ENCODE data around the gene FAM210A.

- TF ChIP-seq, protein P1, sequence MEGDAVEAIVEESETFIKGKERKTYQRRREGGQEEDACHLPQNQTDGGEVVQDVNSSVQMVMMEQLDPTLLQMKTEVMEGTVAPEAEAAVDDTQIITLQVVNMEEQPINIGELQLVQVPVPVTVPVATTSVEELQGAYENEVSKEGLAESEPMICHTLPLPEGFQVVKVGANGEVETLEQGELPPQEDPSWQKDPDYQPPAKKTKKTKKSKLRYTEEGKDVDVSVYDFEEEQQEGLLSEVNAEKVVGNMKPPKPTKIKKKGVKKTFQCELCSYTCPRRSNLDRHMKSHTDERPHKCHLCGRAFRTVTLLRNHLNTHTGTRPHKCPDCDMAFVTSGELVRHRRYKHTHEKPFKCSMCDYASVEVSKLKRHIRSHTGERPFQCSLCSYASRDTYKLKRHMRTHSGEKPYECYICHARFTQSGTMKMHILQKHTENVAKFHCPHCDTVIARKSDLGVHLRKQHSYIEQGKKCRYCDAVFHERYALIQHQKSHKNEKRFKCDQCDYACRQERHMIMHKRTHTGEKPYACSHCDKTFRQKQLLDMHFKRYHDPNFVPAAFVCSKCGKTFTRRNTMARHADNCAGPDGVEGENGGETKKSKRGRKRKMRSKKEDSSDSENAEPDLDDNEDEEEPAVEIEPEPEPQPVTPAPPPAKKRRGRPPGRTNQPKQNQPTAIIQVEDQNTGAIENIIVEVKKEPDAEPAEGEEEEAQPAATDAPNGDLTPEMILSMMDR (IDR thresholded peaks at IDR 0.05) = no peak
- TF ChIP-seq POLR2A (IDR thresholded peaks at IDR 0.05) = no peak
These were observed 106.1 kb downstream of the FAM210A start for GRCh38 chr18:13620206-13620672.

Data from body of pancreas (tissue), 4 donors.